Right cardiac atrium (tissue), 5 donors: ENCODE data around the gene CCR7. TPM values are rescaled to one million over a fixed set of nuclear protein-coding genes. Genes with fewer than 3 reads are reported as not detected.

Experiments
- ATAC-seq, 2 donors: fragments of 200-7000 bp; cut with Tn5 transposase; one replicate each; pipeline versions ENCODE4 v1.8.0 to v1.9.1; 2020; ENCODE audit warnings: moderate library complexity in 2 of 2, mild to moderate bottlenecking in 1 of 2
- DNase-seq, 3 donors: peaks; one replicate each; pipeline ENCODE4 v3.0.0-alpha.2; 2020
- H3K27ac ChIP-seq: one replicate; pipeline ENCODE4 v1.5.1; 2013; ENCODE audit warnings: mild to moderate bottlenecking, low read length, control low read depth, moderate library complexity
- H3K27me3 ChIP-seq: one replicate; pipeline ENCODE4 v1.6.1; 2013; ENCODE audit not compliant: control insufficient read depth, insufficient read depth
- H3K4me1 ChIP-seq: one replicate; pipeline ENCODE4 v1.6.1; 2013; ENCODE audit warnings: low read length; ENCODE audit not compliant: control insufficient read depth, insufficient read depth
- H3K4me3 ChIP-seq: one replicate; pipeline ENCODE4 v1.5.1; 2013; ENCODE audit warnings: low read length, control low read depth
- H3K9me3 ChIP-seq: one replicate; pipeline ENCODE4 v1.6.1; 2013; ENCODE audit warnings: low read length; ENCODE audit not compliant: control insufficient read depth
- WGBS: extraction: QIAGEN DNeasy Blood & Tissue Kit; methylation state at CpG from one replicate; pipeline ENCODE4 v1.1.7; 2013; 5-methylcytosine and 5-hydroxymethylcytosine counted together
- intact Hi-C, 4 donors: fragments of 100-400 bp; cut with DNase I; formaldehyde crosslinking; loops; one replicate each; pipeline versions ENCODE4 v1.11.0 to v1.14.0; 2022 to 2023
- polyA plus RNA-seq: library from polyadenylated mRNA; stranded (reverse); fragments of 200-250 nt; gene quantifications from one replicate; pipeline ENCODE4 v1.2.3, GENCODE V29; 2013
- total RNA-seq, 4 donors: library from RNA; stranded (reverse); fragmentation: NEBNext Ultra II Directional; extraction: Animal tissue kit (Norgen Biotek cat#: 25700); gene quantifications; one replicate each; pipeline ENCODE4 v1.2.1, GENCODE V29; 2021
- donor health status: healthy with polysubstance abuse.
- donor health status: DM: no; HTN: yes; CAD: no.
- donor health status: DM: no; HTN: no; CAD: no.
- donor health status: DM: no; HTN: yes; CAD: no; lungs with severe emphysema.
- donor health status: DM: yes; HTN: yes; CAD: no.

CCR7 gene
- total and polyA plus RNA-seq, 5 donors, result 0.11 to 0.20 (median 0.19) TPM; not detected in 2

- WGBS, result 93% methylated on average over 5 of the region's 5 CpGs
- Histone ChIP-seq H3K9me3 (no peaks in the 10 kb centered on the region), H3K27ac (no peak overlapping the region), H3K4me1 (no peaks in the 10 kb centered on the region), H3K4me3 (no peak overlapping the region), H3K27me3 (no peaks in the 10 kb centered on the region)
- no peak for DNase-seq
- ATAC-seq, result no peak
- intact Hi-C loops, result loop anchor here (5.0 to 10.0 kb wide), 10 partner anchors 46 to 226 kb away; partner anchors contain the start of genes GJD3 (in 2 of the 4), IGFBP4 (in 2 of the 4) and RARA (in 2 of the 4)
Measured at GRCh38 chr17:40530531-40530994, 34.7 kb downstream of the CCR7 start.

GRCh38 chr17:40529991-40530390 lies 35.3 kb downstream of the CCR7 start:
- intact Hi-C loops, result loop anchor here (5.0 to 10.0 kb wide), 10 partner anchors 45 to 225 kb away; partner anchors contain the start of genes GJD3 (in 2 of the 4), IGFBP4 (in 2 of the 4) and RARA (in 2 of the 4)
- DNase-seq (no peak), ATAC-seq (no peak)
- no peaks in the 10 kb centered on the region for H3K4me1 ChIP-seq
- H3K9me3 ChIP-seq, result no peaks in the 10 kb centered on the region
- H3K27me3 ChIP-seq, result no peaks in the 10 kb centered on the region
- H3K27ac ChIP-seq, result no peak overlapping the region
- WGBS, result 96% methylated on average over 2 of the region's 2 CpGs
- H3K4me3 ChIP-seq, result no peak overlapping the region

- Histone ChIP-seq H3K4me3 (no peak overlapping the region), H3K4me1 (no peaks in the 10 kb centered on the region), H3K9me3 (no peaks in the 10 kb centered on the region), H3K27ac (no peak overlapping the region), H3K27me3 (no peaks in the 10 kb centered on the region)
- 90% methylated on average over 10 of the region's 10 CpGs for WGBS
- no peak for DNase-seq
- ATAC-seq, result no peak
- intact Hi-C loops, result no loop called here
Measured at GRCh38 chr17:40528692-40529417, 36.4 kb downstream of the CCR7 start.

- Histone ChIP-seq H3K4me3 (no peak overlapping the region), H3K27ac (no peak overlapping the region), H3K9me3 (no peaks in the 10 kb centered on the region), H3K4me1 (no peaks in the 10 kb centered on the region), H3K27me3 (no peaks in the 10 kb centered on the region)
- peak in 2 of 3 donors; percentile 72 for DNase-seq
- WGBS, result 48% methylated on average over 5 of the region's 5 CpGs
- peak; percentile 53 to 79 for ATAC-seq
- intact Hi-C loops, result no loop called here
Measured at GRCh38 chr17:40526668-40527067, 38.6 kb downstream of the CCR7 start.

GRCh38 chr17:40525294-40525693 lies 40.0 kb downstream of the CCR7 start:
- intact Hi-C loops, result no loop called here
- Histone ChIP-seq H3K27me3 (no peaks in the 10 kb centered on the region), H3K27ac (no peak overlapping the region), H3K4me3 (no peak overlapping the region), H3K4me1 (no peaks in the 10 kb centered on the region), H3K9me3 (no peaks in the 10 kb centered on the region)
- 99% methylated on average over 1 of the region's 1 CpG for WGBS
- ATAC-seq, result no peak
- DNase-seq, result no peak

- Histone ChIP-seq H3K4me1 (no peaks in the 10 kb centered on the region), H3K27me3 (no peaks in the 10 kb centered on the region), H3K9me3 (no peaks in the 10 kb centered on the region), H3K4me3 (no peak overlapping the region), H3K27ac (no peak overlapping the region)
- DNase-seq, result no peak
- no peak for ATAC-seq
- intact Hi-C loops, result no loop called here
- WGBS, result 58% methylated on average over 3 of the region's 3 CpGs
Measured at GRCh38 chr17:40524243-40524965, 40.9 kb downstream of the CCR7 start.

GRCh38 chr17:40522961-40523310 lies 42.3 kb downstream of the CCR7 start:
- no peak for DNase-seq
- intact Hi-C loops, result no loop called here
- no peak overlapping the region for H3K27ac ChIP-seq
- no peaks in the 10 kb centered on the region for H3K4me1 ChIP-seq
- no peak for ATAC-seq
- no peaks in the 10 kb centered on the region for H3K27me3 ChIP-seq
- no peaks in the 10 kb centered on the region for H3K9me3 ChIP-seq
- 92% methylated on average over 5 of the region's 5 CpGs for WGBS
- H3K4me3 ChIP-seq, result no peak overlapping the region

- WGBS, result 78% methylated on average over 7 of the region's 7 CpGs
- H3K4me1 ChIP-seq, result no peaks in the 10 kb centered on the region
- no peak overlapping the region for H3K4me3 ChIP-seq
- H3K9me3 ChIP-seq, result no peaks in the 10 kb centered on the region
- intact Hi-C loops, result no loop called here
- ATAC-seq (no peak), DNase-seq (no peak)
- no peak overlapping the region for H3K27ac ChIP-seq
- H3K27me3 ChIP-seq, result no peaks in the 10 kb centered on the region
Measured at GRCh38 chr17:40522250-40522960, 42.9 kb downstream of the CCR7 start.

GRCh38 chr17:40520991-40521453 lies 44.2 kb downstream of the CCR7 start:
- Histone ChIP-seq H3K27me3 (no peaks in the 10 kb centered on the region), H3K4me1 (no peaks in the 10 kb centered on the region), H3K4me3 (no peak overlapping the region), H3K9me3 (no peaks in the 10 kb centered on the region), H3K27ac (no peak overlapping the region)
- ATAC-seq (peak; percentile 4 to 12), DNase-seq (peak in 1 of 3 donors; percentile 43)
- 94% methylated on average over 14 of the region's 14 CpGs for WGBS
- intact Hi-C loops, result no loop called here

GRCh38 chr17:40519089-40519775 lies 46.0 kb downstream of the CCR7 start:
- intact Hi-C loops, result no loop called here
- Histone ChIP-seq H3K27me3 (no peaks in the 10 kb centered on the region), H3K4me1 (no peaks in the 10 kb centered on the region), H3K27ac (no peak overlapping the region), H3K4me3 (no peak overlapping the region), H3K9me3 (no peaks in the 10 kb centered on the region)
- DNase-seq (peak in 1 of 3 donors; percentile 14), ATAC-seq (no peak)
- WGBS, result 88% methylated on average over 5 of the region's 5 CpGs
